ENCODE data around the gene DUSP5. TPM values are rescaled to one million over a fixed set of nuclear protein-coding genes. Genes with fewer than 3 reads are reported as not detected.

DUSP5 gene
- total RNA-seq, 4 donors from 2014 or later = 3.8 to 25.7 (median 4.6) TPM

- Histone ChIP-seq H3K36me3 (no peaks in the 10 kb centered on the region), H3K4me3 (peak overlapping the region; percentile 68 to 83 (median 78)), H3K27ac (replicated peaks in 1 of 4) (peak overlapping the region; percentile 88 to 93 (median 92)), H3K4me1 (peaks cover 33 to 46% (median 43%) of the 10 kb centered on the region in 4 donors), H3K27me3 (no peaks in the 10 kb centered on the region), H3K9me3 (no peaks in the 10 kb centered on the region)
- intact Hi-C loops (cut with DNase I) = loop anchor here (5.0 kb wide), 3 partner anchors 51 to 139 kb away; no protein-coding TSS in a partner anchor
- no peak for TF ChIP-seq EP300 (IDR thresholded peaks at IDR 0.05)
- peak in 1 of 2 donors; percentile 15 for TF ChIP-seq POLR2AphosphoS5 (IDR thresholded peaks at IDR 0.05)
- no peak for DNase-seq (ENCODE audit: extremely low spot score)
- 60% methylated on average over 25 of the region's 25 CpGs for WGBS
These were observed 1.8 kb upstream of the DUSP5 start for GRCh38 chr10:110495731-110496552.

GRCh38 chr10:110496553-110497437, 912 bp upstream of the DUSP5 start:
- peak overlapping the region; percentile 88 to 93 (median 92) for H3K27ac ChIP-seq (replicated peaks in 1 of 4)
- no peaks in the 10 kb centered on the region for H3K36me3 ChIP-seq
- peak overlapping the region; percentile 68 to 83 (median 78) for H3K4me3 ChIP-seq
- H3K4me1 ChIP-seq = peaks cover 41 to 54% (median 52%) of the 10 kb centered on the region in 4 donors
- H3K27me3 ChIP-seq = no peaks in the 10 kb centered on the region
- no peak for DNase-seq (ENCODE audit: extremely low spot score)
- intact Hi-C loops (cut with DNase I) = loop anchor here (5.0 kb wide), 3 partner anchors 51 to 139 kb away; no protein-coding TSS in a partner anchor
- no peaks in the 10 kb centered on the region for H3K9me3 ChIP-seq
- TF ChIP-seq POLR2AphosphoS5 (IDR thresholded peaks at IDR 0.05) (no peak), EP300 (IDR thresholded peaks at IDR 0.05) (no peak), CTCF (IDR thresholded peaks at IDR 0.05) (no peak), POLR2A (IDR thresholded peaks at IDR 0.05; ENCODE audit: low read depth) (no peak)
- WGBS = 27% methylated on average over 22 of the region's 22 CpGs

GRCh38 chr10:110498087-110498981, 627 bp downstream of the DUSP5 start:
- WGBS = 23% methylated on average over 16 of the region's 107 CpGs
- TF ChIP-seq POLR2AphosphoS5 (IDR thresholded peaks at IDR 0.05) (no peak), CTCF (IDR thresholded peaks at IDR 0.05) (peak; percentile 6 to 14 (median 10))
- no peak for DNase-seq (ENCODE audit: extremely low spot score)
- H3K4me1 ChIP-seq = peaks cover 57 to 69% (median 67%) of the 10 kb centered on the region in 4 donors
- H3K9me3 ChIP-seq = no peaks in the 10 kb centered on the region
- H3K4me3 ChIP-seq = peak overlapping the region; percentile 68 to 83 (median 78)
- peak overlapping the region; percentile 88 to 93 (median 92) for H3K27ac ChIP-seq (replicated peaks in 1 of 4)
- no peaks in the 10 kb centered on the region for H3K36me3 ChIP-seq
- intact Hi-C loops (cut with DNase I) = loop anchor here (5.0 kb wide), 3 partner anchors 49 to 141 kb away; no protein-coding TSS in a partner anchor
- H3K27me3 ChIP-seq = no peaks in the 10 kb centered on the region

GRCh38 chr10:110498982-110499795, 1.5 kb downstream of the DUSP5 start:
- peaks cover 65 to 78% (median 76%) of the 10 kb centered on the region in 4 donors for H3K4me1 ChIP-seq
- no peaks in the 10 kb centered on the region for H3K27me3 ChIP-seq
- TF ChIP-seq POLR2A (IDR thresholded peaks at IDR 0.05; ENCODE audit: low read depth) = no peak
- TF ChIP-seq CTCF (IDR thresholded peaks at IDR 0.05) = peak in 1 of 3 experiments; percentile 10
- H3K36me3 ChIP-seq = no peaks in the 10 kb centered on the region
- intact Hi-C loops (cut with DNase I) = loop anchor here (5.0 kb wide), 3 partner anchors 48 to 142 kb away; no protein-coding TSS in a partner anchor
- WGBS = 58% methylated on average over 13 of the region's 21 CpGs
- peak overlapping the region; percentile 88 to 93 (median 92) for H3K27ac ChIP-seq (replicated peaks in 1 of 4)
- peak overlapping the region; percentile 68 to 83 (median 78) for H3K4me3 ChIP-seq
- H3K9me3 ChIP-seq = no peaks in the 10 kb centered on the region
- DNase-seq (ENCODE audit: extremely low spot score) = no peak
